Neural cell (in vitro differentiated cells): Measurements from ENCODE around the gene PLXDC2. TPM values are rescaled to one million over a fixed set of nuclear protein-coding genes. Genes with fewer than 3 reads are reported as not detected.

Source experiments
- H2AFZ ChIP-seq: fragments of 200-600, 300-800 bp; sonication (generic), shearing (Covaris generic); 2 replicates; pipeline ENCODE4 v1.6.0; 2014; ENCODE audit warnings: low read depth, mild to moderate bottlenecking, antibody characterized with exemption, low read length, moderate library complexity
- H3F3A ChIP-seq: fragments of 200-600 bp; shearing (Covaris generic); 2 replicates; pipeline ENCODE4 v1.6.1; 2016; ENCODE audit warnings: mild to moderate bottlenecking, moderate library complexity, mixed read lengths, antibody characterized with exemption, low read length; ENCODE audit not compliant: insufficient read depth, poor library complexity, severe bottlenecking
- H3K27ac ChIP-seq: fragments of 200-600, 300-800 bp; sonication (generic), shearing (Covaris generic); 2 replicates; pipeline ENCODE4 v1.5.1; 2014; ENCODE audit warnings: mild to moderate bottlenecking, low read length, moderate library complexity
- H3K27me3 ChIP-seq: fragments of 300-800, 200-600 bp; sonication (generic), shearing (Covaris generic); 2 replicates; pipeline ENCODE4 v1.6.0; 2014; ENCODE audit warnings: mild to moderate bottlenecking, low read depth, low read length, moderate library complexity; ENCODE audit not compliant: insufficient read depth
- H3K36me3 ChIP-seq: fragments of 300-800, 200-600 bp; sonication (generic), shearing (Covaris generic); 2 replicates; pipeline ENCODE4 v1.5.1; 2014; ENCODE audit warnings: mild to moderate bottlenecking, antibody characterized with exemption, low read length, moderate library complexity; ENCODE audit not compliant: insufficient read depth
- H3K4me2 ChIP-seq: fragments of 300-800, 200-600 bp; sonication (generic), shearing (Covaris generic); 2 replicates; pipeline ENCODE4 v1.6.0; 2014; ENCODE audit warnings: mild to moderate bottlenecking, low read length
- H3K4me3 ChIP-seq: fragments of 300-800, 200-600 bp; sonication (generic), shearing (Covaris generic); 2 replicates; pipeline ENCODE4 v1.5.1; 2014; ENCODE audit warnings: mild to moderate bottlenecking, low read length, moderate library complexity
- H3K79me2 ChIP-seq: fragments of 200-600 bp; shearing (Covaris generic); replicated peaks from 2 replicates; pipeline ENCODE4 v1.6.0; 2014; ENCODE audit warnings: mild to moderate bottlenecking, low read length, moderate library complexity; ENCODE audit not compliant: insufficient read depth
- H3K9ac ChIP-seq: fragments of 300-800, 200-600 bp; sonication (generic), shearing (Covaris generic); 2 replicates; pipeline ENCODE4 v1.6.1; 2016; ENCODE audit warnings: mild to moderate bottlenecking, low read length, mixed read lengths
- H3K9me2 ChIP-seq: fragments of 200-600 bp; shearing (Covaris generic); 2 replicates; pipeline ENCODE4 v1.6.1; 2016; ENCODE audit warnings: mild to moderate bottlenecking, low read length, mixed read lengths; ENCODE audit not compliant: insufficient read depth
- H3K9me3 ChIP-seq: fragments of 200-600, 300-800 bp; sonication (generic), shearing (Covaris generic); 2 replicates; pipeline ENCODE4 v1.6.1; 2016; ENCODE audit warnings: mild to moderate bottlenecking, mixed run types, low read length, moderate library complexity, mixed read lengths
- H4K20me1 ChIP-seq: fragments of 200-600 bp; shearing (Covaris generic); 2 replicates; pipeline ENCODE4 v1.6.1; 2016; ENCODE audit warnings: mild to moderate bottlenecking, mixed run types; ENCODE audit not compliant: insufficient read depth
- CTCF ChIP-seq: fragments of 450-650 bp; IDR thresholded peaks from 2 replicates; pipeline ENCODE4 v1.5.1; 2014; ENCODE audit warnings: antibody characterized with exemption, mild to moderate bottlenecking, moderate library complexity; ENCODE audit not compliant: poor library complexity, severe bottlenecking
- EP300 ChIP-seq: fragments of 450-650 bp; conservative IDR thresholded peaks from 2 replicates; pipeline ENCODE4 v1.6.1; 2014; ENCODE audit warnings: antibody characterized with exemption, mild to moderate bottlenecking, moderate library complexity; ENCODE audit not compliant: poor library complexity, severe bottlenecking
- EZH2 ChIP-seq: fragments of 200-600, 300-800 bp; shearing (Covaris generic), sonication (generic); IDR thresholded peaks from 2 replicates; pipeline ENCODE4 v1.6.1; 2014; ENCODE audit warnings: antibody characterized with exemption, low read length, borderline replicate concordance, mild to moderate bottlenecking; ENCODE audit not compliant: insufficient read depth, poor library complexity, severe bottlenecking
- MXI1 ChIP-seq: fragments of 450-650 bp; conservative IDR thresholded peaks from 2 replicates; pipeline ENCODE4 v1.6.1; 2014; ENCODE audit warnings: antibody characterized with exemption, mild to moderate bottlenecking; ENCODE audit not compliant: poor library complexity, severe bottlenecking
- POLR2AphosphoS5 ChIP-seq: IDR thresholded peaks from 2 replicates; pipeline ENCODE4 v1.6.1; 2012
- RAD21 ChIP-seq: fragments of 450-650 bp; conservative IDR thresholded peaks from 2 replicates; pipeline ENCODE4 v1.6.1; 2014; ENCODE audit warnings: antibody characterized with exemption, mild to moderate bottlenecking, moderate library complexity
- REST ChIP-seq: IDR thresholded peaks from 2 replicates; pipeline ENCODE4 v1.6.1; 2012; ENCODE audit warnings: borderline replicate concordance
- SMC3 ChIP-seq: fragments of 450-650 bp; conservative IDR thresholded peaks from 2 replicates; pipeline ENCODE4 v1.6.1; 2014; ENCODE audit warnings: antibody characterized with exemption, mild to moderate bottlenecking, moderate library complexity; ENCODE audit not compliant: poor library complexity
- TAF1 ChIP-seq: IDR thresholded peaks from 2 replicates; pipeline ENCODE4 v1.6.1; 2012; ENCODE audit warnings: low read depth
- polyA plus RNA-seq: library from polyadenylated mRNA; depleted of rRNA; stranded (reverse); fragments of >200 nt; gene quantifications from 2 replicates; pipeline ENCODE4 v1.2.3, GENCODE V29; 2014

PLXDC2 gene
- polyA plus RNA-seq, 1 donor from 2014 or later = 2.3 TPM

GRCh38 chr10:19826712-19827111, 10.5 kb downstream of the PLXDC2 start:
- Histone ChIP-seq H3K9me3 (no peaks in the 10 kb centered on the region), H3K9ac (no peak overlapping the region), H3K79me2 (peaks cover 2% of the 10 kb centered on the region), H3F3A (no peaks in the 10 kb centered on the region), H3K4me3 (no peak overlapping the region), H3K36me3 (no peaks in the 10 kb centered on the region), H3K9me2 (no peaks in the 10 kb centered on the region), H2AFZ (no peak overlapping the region), H3K27ac (no peak overlapping the region), H3K27me3 (no peaks in the 10 kb centered on the region), H4K20me1 (no peaks in the 10 kb centered on the region), H3K4me2 (no peak overlapping the region)
- TF ChIP-seq EP300 (no peak), REST (no peak), CTCF (no peak), EZH2 (no peak), POLR2AphosphoS5 (no peak), TAF1 (no peak), MXI1 (no peak), SMC3 (no peak), RAD21 (no peak)

- Histone ChIP-seq H3K4me3 (no peak overlapping the region), H3K27ac (no peak overlapping the region), H3K79me2 (peaks cover 4% of the 10 kb centered on the region)
Measured at GRCh38 chr10:19828278-19829049, 12.2 kb downstream of the PLXDC2 start.

More at GRCh38 chr10:19828278-19829049, 12.2 kb downstream of the PLXDC2 start:
- H3K9ac ChIP-seq = no peak overlapping the region
- H3K9me3 ChIP-seq = no peaks in the 10 kb centered on the region
- no peak overlapping the region for H3K4me2 ChIP-seq
- H4K20me1 ChIP-seq = no peaks in the 10 kb centered on the region
- H2AFZ ChIP-seq = no peak overlapping the region
- TF ChIP-seq CTCF = no peak
- no peak for TF ChIP-seq EP300
- no peak for TF ChIP-seq POLR2AphosphoS5
- TF ChIP-seq MXI1 = no peak
- no peak for TF ChIP-seq SMC3
- no peak for TF ChIP-seq TAF1
- TF ChIP-seq REST = no peak
- TF ChIP-seq EZH2 = no peak
- TF ChIP-seq RAD21 = no peak
- H3F3A ChIP-seq = no peaks in the 10 kb centered on the region
- no peaks in the 10 kb centered on the region for H3K27me3 ChIP-seq
- H3K9me2 ChIP-seq = no peaks in the 10 kb centered on the region
- H3K36me3 ChIP-seq = no peaks in the 10 kb centered on the region
